OCI-M1 (cell line): ENCODE measurements around the gene USP28.
"Not testable (repeated sequence)": the region's sequence is repeated elsewhere in the genome, so short reads cannot be mapped to it uniquely, and the experiment has no call there.

Source experiments
- DNase-seq: peaks from one replicate; lab custom pipeline; 2025; lab: John Stamatoyannopoulos, UW

USP28 gene

GRCh38 chr11:113838005-113838404 is 37.4 kb downstream of the USP28 start:
- DNase-seq = no peak

GRCh38 chr11:113835306-113835705 is 40.1 kb downstream of the USP28 start:
- DNase-seq = no peak

- no peak for DNase-seq
Measured at GRCh38 chr11:113833151-113833550, 42.2 kb downstream of the USP28 start.

GRCh38 chr11:113831314-113831713 is 44.1 kb downstream of the USP28 start:
- DNase-seq = no peak

DNA sequence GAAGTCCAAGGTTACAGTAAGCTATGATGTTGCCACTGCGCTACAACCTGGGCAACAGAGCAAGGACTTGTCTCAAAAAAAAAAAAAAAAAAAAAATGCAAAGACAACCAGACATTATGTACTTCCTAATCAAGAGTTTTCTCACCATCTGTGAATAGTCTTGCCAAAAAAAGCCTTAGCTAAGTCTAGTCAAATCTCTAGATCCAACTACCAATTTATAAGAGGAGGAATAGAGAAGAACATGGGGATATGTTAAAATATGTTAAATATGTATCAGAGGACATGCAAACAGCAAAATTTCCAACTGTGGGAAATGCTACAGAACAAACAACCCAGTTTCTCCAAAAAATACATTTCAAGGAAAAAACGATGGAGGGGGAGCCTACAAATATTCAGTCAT is 45.6 kb downstream of the USP28 start:
- no peak for DNase-seq

DNA sequence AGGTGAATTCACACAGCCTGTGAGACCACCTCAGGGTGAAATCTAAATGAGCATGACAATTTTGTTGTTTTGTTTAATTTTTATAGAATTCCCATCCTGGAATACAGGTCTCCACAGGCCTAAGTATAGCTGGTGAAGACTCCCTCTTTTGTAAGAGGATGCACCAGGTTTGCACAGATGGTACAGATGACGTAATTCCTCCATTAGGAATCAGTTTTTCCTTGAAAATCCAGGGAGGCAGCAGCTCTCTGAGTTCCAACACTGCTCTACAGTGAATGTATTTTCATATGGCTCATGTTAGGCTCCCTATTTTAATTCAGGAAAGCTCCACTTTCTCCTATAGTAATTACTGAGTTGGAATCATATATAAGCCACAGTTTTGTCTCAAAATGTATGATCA is 47.2 kb downstream of the USP28 start:
- DNase-seq = no peak

DNA sequence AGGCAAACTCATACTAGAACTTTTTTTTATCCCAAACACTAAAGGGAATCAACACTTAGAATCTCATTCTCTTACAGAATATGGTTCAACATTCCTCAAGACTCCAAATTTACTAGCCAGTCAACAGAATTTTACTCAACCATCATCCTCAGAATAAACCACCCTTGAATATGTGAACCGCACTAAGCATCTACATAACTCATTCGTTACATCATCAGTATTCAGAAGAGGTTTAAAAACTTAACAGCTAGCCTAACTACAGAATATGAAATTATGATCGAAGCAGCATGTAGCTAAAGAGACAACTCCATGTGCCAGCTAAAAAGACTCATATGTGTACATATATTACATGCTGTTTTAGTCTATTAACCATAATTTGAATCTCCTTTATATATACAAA is 47.9 kb downstream of the USP28 start:
- no peak for DNase-seq

- DNase-seq = no peak
Measured at GRCh38 chr11:113818426-113818825, 56.9 kb downstream of the USP28 start.

- DNase-seq = no peak
Measured at GRCh38 chr11:113817626-113818025, 57.7 kb downstream of the USP28 start.

GRCh38 chr11:113817162-113817561 is 58.2 kb downstream of the USP28 start:
- no peak for DNase-seq

- no peak for DNase-seq
Measured at GRCh38 chr11:113814181-113814580, 61.2 kb downstream of the USP28 start.

- DNase-seq = no peak
Measured at GRCh38 chr11:113808931-113809330, 66.4 kb downstream of the USP28 start.

- DNase-seq = peak; percentile 70
Measured at GRCh38 chr11:113806406-113806805, 69.0 kb downstream of the USP28 start.

DNA sequence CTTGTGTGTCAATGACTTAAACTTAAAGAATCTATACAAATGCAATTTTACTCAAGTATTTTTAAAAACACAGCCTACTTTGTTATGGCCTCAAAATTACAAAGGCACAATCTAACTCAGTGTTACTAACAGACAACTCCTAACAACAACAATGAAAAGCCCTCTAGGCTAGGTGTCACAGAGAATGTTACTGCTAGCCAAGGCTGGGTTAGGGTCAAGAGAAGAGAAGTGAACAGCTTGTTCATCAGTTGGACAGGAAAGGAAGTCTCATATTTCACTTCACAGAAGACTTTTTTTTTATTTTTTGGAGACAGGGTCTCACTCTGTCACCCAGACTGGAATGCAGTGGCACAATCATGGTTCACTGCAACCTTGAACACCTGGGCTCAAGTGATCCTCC is 69.7 kb downstream of the USP28 start:
- DNase-seq = no peak

- DNase-seq = no peak
Measured at GRCh38 chr11:113802621-113803020, 72.8 kb downstream of the USP28 start.

- peak; percentile 79 for DNase-seq
Measured at GRCh38 chr11:113796663-113797259, 78.6 kb downstream of the USP28 start.

- DNase-seq = no peak
Measured at GRCh38 chr11:113789675-113790320, 85.6 kb downstream of the USP28 start.

DNA sequence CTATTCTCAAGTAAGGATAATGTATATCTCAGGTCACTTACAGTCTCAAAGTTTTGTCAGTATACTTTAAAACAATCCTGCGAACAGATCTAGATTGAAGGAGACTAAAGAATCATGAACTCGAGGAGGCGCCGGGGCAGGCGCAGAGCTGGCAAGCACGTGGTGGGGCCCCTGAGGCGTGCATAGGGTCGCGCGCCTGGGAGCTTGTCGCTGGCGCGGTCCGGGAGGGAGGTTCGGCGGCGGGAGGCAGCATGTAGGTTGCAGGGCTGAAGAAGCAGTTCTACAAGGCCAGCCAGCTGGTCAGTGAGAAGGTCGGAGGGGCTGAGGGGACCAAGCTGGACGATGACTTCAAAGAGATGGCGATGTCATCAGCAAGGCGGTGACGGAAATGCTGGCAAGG is 86.4 kb downstream of the USP28 start:
- DNase-seq = not testable (repeated sequence)

DNA sequence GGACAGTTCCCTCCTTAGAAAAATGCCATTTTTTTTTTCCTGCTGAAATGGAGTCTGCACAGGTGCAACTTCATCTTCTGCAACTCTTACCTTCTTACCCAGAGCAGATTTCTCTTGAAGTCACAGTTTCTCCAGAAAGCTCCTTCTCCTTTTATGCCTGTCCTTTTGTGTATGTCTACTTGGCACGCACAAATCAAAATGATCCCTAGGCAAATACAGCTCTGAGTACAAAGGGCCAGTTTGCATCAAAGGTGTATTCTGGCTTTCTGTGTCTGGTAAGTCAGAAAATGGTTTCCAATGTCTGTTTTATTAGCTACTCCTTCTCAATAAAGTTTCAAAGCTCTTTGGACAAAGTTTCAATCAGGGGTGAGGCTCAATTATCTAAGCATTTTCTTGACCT is 93.2 kb downstream of the USP28 start:
- no peak for DNase-seq

- no peak for DNase-seq
Measured at GRCh38 chr11:113781682-113782081, 93.7 kb downstream of the USP28 start.

GRCh38 chr11:113779496-113779895 is 95.9 kb downstream of the USP28 start, which contains the start of gene CLDN25:
CLDN25 (plus strand) TSS chr11:113779796; CDS start chr11:113779796, 0 bp downstream.
- DNase-seq = no peak

- DNase-seq = peak; percentile 25
Measured at GRCh38 chr11:113778111-113778910, 97.1 kb downstream of the USP28 start.

- DNase-seq = no peak
Measured at GRCh38 chr11:113774174-113774503, 101.2 kb downstream of the USP28 start.
